A673 (cell line): ENCODE results near the gene CNTN1.

Experiments used
- CTCF ChIP-seq: fragments of 300-800, 200-600 bp; sonication (generic); conservative IDR thresholded peaks from 2 replicates; pipeline ENCODE4 v1.5.1; 2017; ENCODE audit warnings: low read depth, mild to moderate bottlenecking, antibody characterized with exemption, low read length, moderate library complexity, mixed read lengths
- EZH2 ChIP-seq: fragments of 200-600 bp; sonication (generic); IDR thresholded peaks from 2 replicates; pipeline ENCODE4 v1.6.1; 2017; ENCODE audit warnings: borderline replicate concordance, low read depth, mild to moderate bottlenecking, mixed read lengths, antibody characterized with exemption, low read length; ENCODE audit not compliant: poor library complexity, severe bottlenecking

- no peak for TF ChIP-seq CTCF
- no peak for TF ChIP-seq EZH2
Observed at GRCh38 chr12:40726366-40726765, 34.1 kb downstream of the CNTN1 start.
